Mesenchymal stem cell (in vitro differentiated cells and primary cell): ENCODE measurements around the gene FSTL4.

Experiments
- DNase-seq: peaks from one replicate; pipeline ENCODE4 v3.0.0-alpha.2; 2013
- H2AFZ ChIP-seq: one replicate; pipeline ENCODE4 v1.6.1; 2013; ENCODE audit warnings: low read depth, mild to moderate bottlenecking, control low read depth, inconsistent platforms, low read length, moderate library complexity
- H2AK5ac ChIP-seq: 2 replicates; pipeline ENCODE4 v1.6.1; 2013; ENCODE audit warnings: low read length, moderate library complexity, mild to moderate bottlenecking, inconsistent platforms; ENCODE audit not compliant: severe bottlenecking
- H2BK120ac ChIP-seq: one replicate; pipeline ENCODE4 v1.6.1; 2013; ENCODE audit warnings: low read depth, mild to moderate bottlenecking, inconsistent platforms, low read length, moderate library complexity
- H2BK12ac ChIP-seq, 2 experiments: one replicate each; pipeline ENCODE4 v1.6.1; 2013; ENCODE audit warnings: inconsistent platforms in 2 of 2, low read length in 2 of 2, mild to moderate bottlenecking in 2 of 2, moderate library complexity in 2 of 2, control low read depth in 1 of 2
- H2BK15ac ChIP-seq: one replicate; pipeline ENCODE4 v1.6.1; 2013; ENCODE audit warnings: mild to moderate bottlenecking, low read depth, inconsistent platforms; ENCODE audit not compliant: poor library complexity, severe bottlenecking
- H2BK5ac ChIP-seq: 2 replicates; pipeline ENCODE4 v1.6.1; 2013; ENCODE audit warnings: low read depth, mild to moderate bottlenecking, low read length, control low read depth, inconsistent platforms; ENCODE audit not compliant: poor library complexity, severe bottlenecking
- H3K14ac ChIP-seq, 2 experiments: one replicate each; pipeline ENCODE4 v1.6.1; 2013; ENCODE audit warnings: inconsistent platforms in 2 of 2, low read length in 2 of 2, control low read depth in 1 of 2, mild to moderate bottlenecking in 1 of 2, moderate library complexity in 1 of 2
- H3K18ac ChIP-seq, 2 experiments: one replicate each; pipeline ENCODE4 v1.6.1; 2013; ENCODE audit warnings: inconsistent platforms in 2 of 2, low read length in 2 of 2, control low read depth in 1 of 2, low read depth in 1 of 2, mild to moderate bottlenecking in 1 of 2
- H3K23ac ChIP-seq, 2 experiments: one replicate each; pipeline ENCODE4 v1.6.1; 2013; ENCODE audit warnings: inconsistent platforms in 2 of 2, low read length in 2 of 2, mild to moderate bottlenecking in 2 of 2, moderate library complexity in 2 of 2, control low read depth in 1 of 2
- H3K27ac ChIP-seq: 2 replicates; pipeline ENCODE4 v1.5.1; 2013; ENCODE audit warnings: mild to moderate bottlenecking, moderate library complexity, low read length, control low read depth, inconsistent platforms; ENCODE audit not compliant: poor library complexity, severe bottlenecking
- H3K27me3 ChIP-seq, 2 experiments: 2 replicates each; pipeline versions ENCODE4 v1.6.1 to v1.7.0; 2013; ENCODE audit warnings: low read length in 2 of 2, mild to moderate bottlenecking in 2 of 2, moderate library complexity in 2 of 2, control low read depth in 1 of 2, inconsistent platforms in 1 of 2; ENCODE audit not compliant: control insufficient read depth in 1 of 2, insufficient read depth in 1 of 2
- H3K36me3 ChIP-seq, 2 experiments: 2 replicates each; pipeline versions ENCODE4 v1.6.1 to v1.7.0; 2013; ENCODE audit warnings: low read length in 2 of 2, control low read depth in 1 of 2, inconsistent platforms in 1 of 2, low read depth in 1 of 2, mild to moderate bottlenecking in 1 of 2; ENCODE audit not compliant: insufficient read depth in 2 of 2, control insufficient read depth in 1 of 2
- H3K4ac ChIP-seq, 2 experiments: one replicate each; pipeline ENCODE4 v1.6.1; 2013; ENCODE audit warnings: inconsistent platforms in 2 of 2, low read length in 2 of 2, mild to moderate bottlenecking in 2 of 2, moderate library complexity in 2 of 2, control low read depth in 1 of 2, low read depth in 1 of 2
- H3K4me1 ChIP-seq: 2 replicates; pipeline ENCODE4 v1.6.1; 2013; ENCODE audit warnings: low read depth, low read length, control low read depth; ENCODE audit not compliant: control insufficient read depth, insufficient read depth
- H3K4me2 ChIP-seq: 2 replicates; pipeline ENCODE4 v1.6.1; 2013; ENCODE audit warnings: low read length, mild to moderate bottlenecking, inconsistent platforms; ENCODE audit not compliant: poor library complexity, severe bottlenecking
- H3K4me3 ChIP-seq, 2 experiments: 2 replicates each; pipeline versions ENCODE4 v1.5.1 to v1.7.0; 2013; ENCODE audit warnings: low read length in 2 of 2, mild to moderate bottlenecking in 2 of 2, control low read depth in 1 of 2, low read depth in 1 of 2; ENCODE audit not compliant: insufficient read depth in 1 of 2
- H3K79me1 ChIP-seq: replicated peaks from 2 replicates; pipeline ENCODE4 v1.6.1; 2013; ENCODE audit warnings: mild to moderate bottlenecking, control low read depth, low read length, inconsistent platforms; ENCODE audit not compliant: poor library complexity, severe bottlenecking
- H3K9ac ChIP-seq: 2 replicates; pipeline ENCODE4 v1.7.0; 2013; ENCODE audit warnings: mild to moderate bottlenecking, low read length, moderate library complexity
- H3K9me3 ChIP-seq: 2 replicates; pipeline ENCODE4 v1.7.0; 2013; ENCODE audit warnings: mild to moderate bottlenecking, low read length; ENCODE audit not compliant: control insufficient read depth
- H4K8ac ChIP-seq: one replicate; pipeline ENCODE4 v1.6.1; 2013; ENCODE audit warnings: inconsistent platforms, mild to moderate bottlenecking, low read length, moderate library complexity
- H4K91ac ChIP-seq: one replicate; pipeline ENCODE4 v1.6.1; 2013; ENCODE audit warnings: mild to moderate bottlenecking, low read length, inconsistent platforms
- WGBS: methylation state at CpG from one replicate; pipeline ENCODE4 v1.1.7; 2013; ENCODE audit warnings: mixed read lengths; 5-methylcytosine and 5-hydroxymethylcytosine counted together

Gene FSTL4

GRCh38 chr5:133244242-133244641 is 368.1 kb downstream of the FSTL4 start:
- Histone ChIP-seq H3K4me1 (peaks cover 25% of the 10 kb centered on the region), H3K9ac (no peak overlapping the region), H2AK5ac (no peak overlapping the region), H2BK120ac (no peak overlapping the region), H3K9me3 (no peaks in the 10 kb centered on the region), H2BK12ac (peak overlapping the region; percentile 40 to 56), H4K91ac (peak overlapping the region; percentile 58), H3K27ac (no peak overlapping the region), H3K4ac (peak overlapping the region in 1 of 2 experiments; percentile 13), H3K14ac (no peak overlapping the region), H3K79me1 (no peaks in the 10 kb centered on the region), H2BK15ac (peak overlapping the region; percentile 57), H3K4me2 (no peak overlapping the region), H3K27me3 (peaks cover 0 to 28% of the 10 kb centered on the region in 2 experiments), H2AFZ (no peak overlapping the region), H3K4me3 (no peak overlapping the region), H3K36me3 (no peaks in the 10 kb centered on the region), H2BK5ac (no peak overlapping the region), H3K18ac (peak overlapping the region; percentile 31 to 65), H3K23ac (no peak overlapping the region), H4K8ac (peak overlapping the region; percentile 83)
- DNase-seq = peak; percentile 77
- WGBS = 32% methylated on average over 7 of the region's 7 CpGs

GRCh38 chr5:133243196-133243595 is 369.1 kb downstream of the FSTL4 start:
- Histone ChIP-seq H2AFZ (no peak overlapping the region), H3K27ac (no peak overlapping the region), H3K4ac (no peak overlapping the region)

GRCh38 chr5:133242221-133242835 is 370.0 kb downstream of the FSTL4 start:
- no peaks in the 10 kb centered on the region for H3K36me3 ChIP-seq
- peak overlapping the region; percentile 19 for H4K91ac ChIP-seq
- peak overlapping the region in 1 of 2 experiments; percentile 47 for H2BK12ac ChIP-seq
- H3K4ac ChIP-seq = peak overlapping the region in 1 of 2 experiments; percentile 32
- H3K23ac ChIP-seq = no peak overlapping the region
- H3K4me2 ChIP-seq = no peak overlapping the region
- peak overlapping the region; percentile 5 to 69 for H3K18ac ChIP-seq
- H2BK120ac ChIP-seq = peak overlapping the region; percentile 50
- no peak overlapping the region for H2BK5ac ChIP-seq
- H3K27me3 ChIP-seq = peaks cover 0 to 21% of the 10 kb centered on the region in 2 experiments
- H2AK5ac ChIP-seq = peak overlapping the region; percentile 11
- peaks cover 25% of the 10 kb centered on the region for H3K4me1 ChIP-seq
- no peaks in the 10 kb centered on the region for H3K79me1 ChIP-seq
- 87% methylated on average over 4 of the region's 4 CpGs for WGBS
- peak overlapping the region; percentile 51 for H2AFZ ChIP-seq
- H3K4me3 ChIP-seq = no peak overlapping the region
- H4K8ac ChIP-seq = no peak overlapping the region
- H3K9ac ChIP-seq = no peak overlapping the region
- H2BK15ac ChIP-seq = peak overlapping the region; percentile 74
- H3K9me3 ChIP-seq = no peaks in the 10 kb centered on the region
- DNase-seq = no peak
- no peak overlapping the region for H3K27ac ChIP-seq
- no peak overlapping the region for H3K14ac ChIP-seq

More at GRCh38 chr5:133243196-133243595, 369.1 kb downstream of the FSTL4 start:
- WGBS = 85% methylated on average over 2 of the region's 3 CpGs
- H3K4me3 ChIP-seq = no peak overlapping the region
- no peak overlapping the region for H3K23ac ChIP-seq
- H2AK5ac ChIP-seq = no peak overlapping the region
- no peak overlapping the region for H4K91ac ChIP-seq
- H3K36me3 ChIP-seq = no peaks in the 10 kb centered on the region
- H3K79me1 ChIP-seq = no peaks in the 10 kb centered on the region
- H3K4me1 ChIP-seq = peaks cover 25% of the 10 kb centered on the region
- peak overlapping the region; percentile 15 for H2BK15ac ChIP-seq
- H2BK5ac ChIP-seq = no peak overlapping the region
- peak overlapping the region; percentile 83 for H4K8ac ChIP-seq
- DNase-seq = no peak
- no peaks in the 10 kb centered on the region for H3K9me3 ChIP-seq
- no peak overlapping the region for H3K9ac ChIP-seq
- peaks cover 0 to 27% of the 10 kb centered on the region in 2 experiments for H3K27me3 ChIP-seq
- H2BK12ac ChIP-seq = peak overlapping the region; percentile 71 to 81
- no peak overlapping the region for H3K18ac ChIP-seq
- no peak overlapping the region for H3K14ac ChIP-seq
- no peak overlapping the region for H3K4me2 ChIP-seq
- H2BK120ac ChIP-seq = no peak overlapping the region

GRCh38 chr5:133241179-133242092 is 370.9 kb downstream of the FSTL4 start:
- no peak overlapping the region for H3K9ac ChIP-seq
- WGBS = 85% methylated on average over 7 of the region's 8 CpGs

More at GRCh38 chr5:133241179-133242092, 370.9 kb downstream of the FSTL4 start:
- Histone ChIP-seq H3K4me3 (no peak overlapping the region), H2BK5ac (no peak overlapping the region), H2BK15ac (peak overlapping the region; percentile 20), H3K4me2 (no peak overlapping the region), H3K9me3 (no peaks in the 10 kb centered on the region), H2BK12ac (peak overlapping the region; percentile 87 to 92), H2BK120ac (peak overlapping the region; percentile 38), H3K14ac (no peak overlapping the region), H4K91ac (peak overlapping the region; percentile 90), H2AK5ac (peak overlapping the region; percentile 72), H3K4me1 (peaks cover 22% of the 10 kb centered on the region), H3K27ac (peak overlapping the region; percentile 35), H2AFZ (no peak overlapping the region), H3K36me3 (no peaks in the 10 kb centered on the region), H3K4ac (peak overlapping the region; percentile 13 to 75), H4K8ac (peak overlapping the region; percentile 45), H3K79me1 (no peaks in the 10 kb centered on the region), H3K18ac (peak overlapping the region; percentile 67 to 83), H3K27me3 (peaks cover 4 to 22% of the 10 kb centered on the region in 2 experiments), H3K23ac (no peak overlapping the region)
- DNase-seq = no peak
